ENCODE measurements around the gene MAP3K12.
"Not testable (repeated sequence)": the region's sequence is repeated elsewhere in the genome, so short reads cannot be mapped to it uniquely, and the experiment has no call there.

The MAP3K12 gene

DNA sequence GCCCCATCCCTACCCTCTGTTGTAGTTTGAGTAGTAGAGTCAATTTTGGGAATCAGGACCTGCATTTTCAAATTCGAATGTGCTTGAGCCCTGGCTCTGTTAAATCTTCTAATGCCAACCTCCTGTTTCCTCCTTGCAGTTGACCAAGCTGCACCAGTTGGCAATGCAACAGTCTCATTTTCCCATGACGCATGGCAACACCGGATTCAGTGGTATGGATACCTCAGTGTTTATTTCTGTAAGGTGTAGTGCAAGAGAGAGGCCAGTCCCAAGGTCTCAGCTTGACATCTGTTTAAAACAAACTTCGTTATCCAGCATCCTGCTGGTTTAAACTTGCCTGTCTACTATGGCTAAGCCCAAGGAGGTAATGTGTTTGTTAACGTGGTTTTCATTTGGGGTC lies 32.2 kb downstream of the MAP3K12 start:
- DNase-seq, result no peak

GRCh38 chr12:53466640-53467039 lies 32.6 kb downstream of the MAP3K12 start:
- no peak for DNase-seq

GRCh38 chr12:53465679-53466078 lies 33.6 kb downstream of the MAP3K12 start:
- DNase-seq, result no peak

DNA sequence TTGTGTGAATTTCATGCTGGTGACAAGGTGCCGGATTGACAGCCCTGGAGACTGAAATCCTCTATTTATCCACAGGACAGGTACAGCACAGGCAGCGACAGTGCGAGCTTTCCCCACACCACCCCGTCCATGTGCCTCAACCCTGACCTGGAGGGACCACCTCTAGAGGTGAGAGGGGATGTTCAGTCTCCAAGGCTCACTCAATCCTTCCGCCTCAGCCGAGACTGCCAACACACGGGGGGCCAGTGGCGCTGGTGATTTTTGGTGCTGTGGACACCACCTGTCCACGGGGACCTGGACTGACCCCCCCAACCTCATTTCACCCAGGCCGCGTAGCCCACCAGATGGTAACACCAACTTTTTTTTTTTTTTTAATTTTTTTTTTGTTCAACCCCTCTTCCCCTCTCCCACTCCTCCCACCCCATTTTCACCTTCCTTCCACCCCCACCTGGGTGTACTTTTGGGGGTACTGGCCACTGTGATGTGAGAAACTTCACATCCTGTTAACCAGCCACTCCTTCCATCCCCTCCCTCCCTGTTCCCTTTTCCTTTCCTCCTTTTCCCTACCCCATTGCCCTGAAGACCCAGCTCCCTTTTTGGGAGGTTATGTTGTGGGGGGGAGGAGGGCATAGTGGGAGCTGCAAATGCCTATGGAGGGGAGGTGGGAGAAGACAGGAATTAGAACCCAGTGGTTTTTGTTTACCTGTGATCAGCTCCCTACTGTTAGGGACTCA lies 34.4 kb downstream of the MAP3K12 start:
- no peak for DNase-seq

GRCh38 chr12:53463802-53464560 lies 35.3 kb downstream of the MAP3K12 start:
- DNase-seq, result no peak

DNA sequence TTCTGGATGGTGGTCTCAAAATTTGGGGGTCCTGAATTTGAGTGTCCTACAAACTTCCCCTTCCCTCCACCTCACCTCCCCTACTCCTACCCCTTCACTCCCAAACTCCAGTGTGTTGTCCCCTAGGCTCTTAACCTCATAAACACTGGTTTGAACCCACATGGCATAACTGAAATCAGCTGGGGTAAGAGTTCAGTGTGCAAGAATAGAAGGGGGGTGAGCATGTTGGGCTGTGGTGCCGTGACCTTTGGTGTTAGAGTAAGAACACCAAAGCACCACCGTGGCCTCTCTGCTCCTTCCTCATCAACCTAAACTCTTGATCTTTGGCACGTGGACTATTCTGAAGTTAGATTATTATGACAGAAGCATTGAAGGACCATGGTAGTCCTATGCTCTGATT lies 36.3 kb downstream of the MAP3K12 start:
- DNase-seq, result no peak

GRCh38 chr12:53461591-53461990 lies 37.7 kb downstream of the MAP3K12 start:
- DNase-seq, result no peak

DNA sequence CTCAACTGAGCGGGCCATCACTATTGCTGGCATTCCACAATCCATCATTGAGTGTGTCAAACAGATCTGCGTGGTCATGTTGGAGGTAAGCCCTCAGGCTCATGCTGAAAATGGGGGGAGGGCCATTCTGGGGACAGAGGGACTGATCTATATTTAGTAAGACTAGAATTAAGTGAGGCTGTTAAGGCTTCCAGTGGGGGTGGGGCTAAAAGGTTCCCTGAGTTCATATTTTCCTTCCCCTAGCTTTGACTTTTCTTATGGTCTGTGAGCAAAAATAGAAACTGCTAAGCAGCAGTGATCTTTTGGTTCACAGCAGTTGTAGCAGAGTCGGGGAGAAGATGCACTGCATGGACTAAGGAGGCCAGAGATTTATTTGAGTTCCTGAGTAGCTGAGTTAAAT lies 38.2 kb downstream of the MAP3K12 start:
- no peak for DNase-seq

GRCh38 chr12:53459097-53459496 lies 40.2 kb downstream of the MAP3K12 start:
- DNase-seq, result no peak

- DNase-seq, result no peak
Measured at GRCh38 chr12:53456654-53457366, 42.4 kb downstream of the MAP3K12 start.

DNA sequence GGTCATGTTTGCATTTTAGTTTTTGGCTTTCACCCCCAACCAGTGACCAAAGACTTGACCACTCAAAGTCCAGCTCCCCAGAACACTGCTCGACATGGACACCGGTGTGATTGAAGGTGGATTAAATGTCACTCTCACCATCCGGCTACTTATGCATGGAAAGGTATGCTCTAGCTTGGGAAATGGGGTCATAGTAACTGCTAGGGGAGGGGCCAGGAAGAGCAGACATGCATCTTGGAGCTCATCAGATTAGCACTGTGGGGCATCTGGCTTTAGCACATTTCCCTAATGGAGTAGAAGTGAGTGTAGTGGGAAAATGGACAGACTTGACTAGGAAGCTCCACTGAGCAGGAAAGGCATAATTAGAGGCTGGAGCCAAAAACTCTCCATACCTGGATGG lies 44.6 kb downstream of the MAP3K12 start:
- DNase-seq, result no peak

- DNase-seq, result no peak
Measured at GRCh38 chr12:53453953-53454640, 45.2 kb downstream of the MAP3K12 start.

DNA sequence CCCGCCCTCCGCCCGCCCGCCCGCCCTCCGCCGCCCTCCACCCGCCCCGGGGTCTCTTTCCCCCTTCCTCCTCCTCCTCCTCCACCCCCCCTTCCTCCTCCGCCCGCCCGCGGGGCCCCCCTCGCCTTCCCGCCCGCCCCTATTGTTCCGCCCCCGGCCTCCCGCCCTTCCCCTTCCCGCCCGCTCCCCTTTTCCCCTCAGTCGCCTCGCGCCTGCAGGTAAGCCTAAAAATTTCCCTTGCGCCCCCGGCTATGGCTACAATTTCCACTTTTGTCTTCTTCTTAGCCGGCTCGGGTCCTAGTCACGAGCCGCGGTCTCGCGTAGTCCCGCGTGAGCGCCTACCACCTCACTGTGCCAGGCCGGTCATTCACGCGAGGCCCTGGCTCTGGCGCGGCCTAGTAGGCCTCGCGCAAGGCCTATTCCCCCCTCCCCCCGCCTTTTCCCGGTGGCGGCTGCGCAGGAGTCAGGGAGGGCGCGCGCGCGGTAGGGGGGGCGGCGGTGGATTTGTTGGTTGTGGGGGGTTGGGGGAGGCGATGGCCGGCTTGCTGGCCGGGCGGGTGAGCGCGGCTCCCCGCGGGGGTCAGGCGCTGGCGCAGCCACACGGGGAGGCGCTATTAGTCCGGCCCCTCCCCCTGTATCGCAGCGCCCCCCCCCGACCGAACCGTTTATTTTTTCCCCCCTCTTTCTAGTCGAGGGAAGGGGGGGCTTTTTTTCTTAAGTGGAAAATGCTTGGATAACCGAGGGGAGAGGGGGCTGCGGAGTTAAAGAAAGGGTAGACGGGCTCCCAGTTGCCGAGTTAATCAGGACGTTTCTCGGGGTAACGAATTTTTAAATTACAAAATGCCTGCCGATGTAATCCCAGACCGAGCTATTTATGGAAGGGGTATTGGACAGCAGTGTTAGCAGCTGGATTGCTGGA lies 46.8 kb downstream of the MAP3K12 start:
- DNase-seq, result peak; percentile 75 to 81

DNA sequence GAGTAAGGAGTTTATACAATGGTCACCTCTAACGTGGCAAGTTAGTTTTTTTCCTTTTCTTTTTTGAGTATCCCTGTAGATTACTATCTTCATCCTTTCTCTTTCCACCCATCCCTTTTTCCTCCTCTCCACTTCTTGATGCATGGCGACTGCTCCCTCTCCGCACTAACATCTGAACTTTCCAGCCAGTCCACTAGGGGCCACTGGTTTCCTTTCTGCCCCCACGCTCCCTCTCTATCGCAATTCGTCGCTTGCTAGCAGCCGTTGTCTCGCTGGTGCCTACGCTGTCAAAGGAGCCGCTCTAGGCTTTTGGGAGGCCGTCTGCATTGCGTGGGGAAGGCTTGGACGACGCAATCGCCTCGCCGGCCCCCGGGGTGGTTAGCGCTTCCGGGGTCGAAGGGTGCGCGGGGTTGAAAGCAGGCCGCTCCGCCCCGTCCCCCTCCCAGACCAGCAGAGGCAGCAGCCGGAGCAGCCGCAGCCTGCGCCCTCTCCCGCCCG lies 47.5 kb downstream of the MAP3K12 start, which contains the start of gene PCBP2:
Gene PCBP2, plus strand, starts transcription at position 442 of the 498 bp plus-strand sequence. CDS start 2,699 bp downstream, outside the sequence.
- DNase-seq, result peak; percentile 98 to 99

- DNase-seq, result no peak
Measured at GRCh38 chr12:53450936-53451335, 48.3 kb downstream of the MAP3K12 start.

DNA sequence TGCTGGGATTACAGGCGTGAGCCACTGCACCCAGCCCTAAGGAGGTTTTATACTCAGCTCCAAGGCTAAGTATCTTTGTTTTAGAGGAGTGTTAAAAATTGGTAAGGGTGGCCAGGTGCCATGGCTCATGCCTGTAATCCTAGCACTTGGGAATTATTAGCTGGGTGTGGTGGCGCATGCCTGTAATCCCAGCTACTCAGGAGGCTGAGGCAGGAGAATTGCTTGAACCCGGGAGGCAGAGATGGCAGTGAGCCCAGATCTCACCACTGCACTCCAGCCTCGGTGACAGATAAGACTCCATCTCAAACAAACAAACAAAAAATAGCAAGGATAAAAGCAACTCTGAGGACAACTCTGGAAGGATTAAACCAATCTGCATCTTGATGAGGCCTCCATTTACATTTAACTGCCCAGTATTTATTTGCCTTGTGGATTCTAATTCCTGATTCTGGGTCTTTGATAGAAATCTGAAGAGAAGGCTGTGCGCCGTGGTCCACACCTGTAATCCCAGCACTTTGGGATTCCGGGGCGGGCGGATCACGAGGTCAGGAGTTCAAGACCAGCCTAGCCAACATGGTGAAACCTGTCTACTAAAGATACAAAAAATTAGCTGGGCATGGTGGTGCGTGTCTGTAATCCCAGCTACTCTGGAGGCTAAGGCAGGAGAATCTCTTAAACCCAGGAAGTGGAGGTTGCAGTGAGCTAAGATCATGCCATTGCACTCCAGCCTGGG lies 54.5 kb downstream of the MAP3K12 start:
- DNase-seq, result not testable (repeated sequence)

- no peak for DNase-seq
Measured at GRCh38 chr12:53443955-53444354, 55.3 kb downstream of the MAP3K12 start.

- DNase-seq, result peak; percentile 98 to 99
Measured at GRCh38 chr12:53441040-53441833, 58.0 kb downstream of the MAP3K12 start, which contains the start of gene PRR13. Gene PRR13, plus strand, starts transcription at chr12:53441734. Its CDS starts 981 bp downstream, at chr12:53442715.

DNA sequence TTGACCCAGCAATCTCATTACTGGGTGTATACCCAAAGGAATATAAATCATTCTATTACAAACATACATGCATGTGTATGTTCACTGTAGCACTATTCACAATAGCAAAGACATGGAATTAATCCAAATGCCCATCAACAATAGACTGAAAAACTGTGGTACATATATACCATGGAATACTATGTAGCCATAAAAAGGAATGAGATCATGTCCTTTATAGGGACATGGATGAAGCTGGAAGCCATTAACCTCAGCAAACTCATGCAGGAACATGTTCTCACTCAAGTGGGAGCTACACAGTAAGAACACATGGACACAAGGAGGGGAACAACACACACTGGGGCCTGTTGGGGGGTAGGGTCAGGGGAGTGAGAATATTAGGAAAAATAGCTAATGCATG lies 59.7 kb downstream of the MAP3K12 start:
- not testable (repeated sequence) for DNase-seq

- DNase-seq, result not testable (repeated sequence)
Measured at GRCh38 chr12:53435326-53435725, 63.9 kb downstream of the MAP3K12 start.

Measured in CD4-positive, alpha-beta T cell treated with Interleukin-1 beta for 1 hour (primary cell).